Loucy (cell line): ENCODE data around the gene SYT2.

Experiments
- EZH2phosphoT487 ChIP-seq: fragments of 200-600 bp; IDR thresholded peaks from 2 replicates; pipeline ENCODE4 v1.6.1; 2018; ENCODE audit warnings: antibody characterized with exemption, mild to moderate bottlenecking, moderate library complexity, borderline replicate concordance
- TF ChIP-seq, protein P1 (sequence below): fragments of 200-600 bp; sonication (generic); conservative IDR thresholded peaks from 2 replicates; pipeline ENCODE4 v1.5.1; 2014; ENCODE audit warnings: mild to moderate bottlenecking, antibody characterized with exemption, low read length

DNA sequence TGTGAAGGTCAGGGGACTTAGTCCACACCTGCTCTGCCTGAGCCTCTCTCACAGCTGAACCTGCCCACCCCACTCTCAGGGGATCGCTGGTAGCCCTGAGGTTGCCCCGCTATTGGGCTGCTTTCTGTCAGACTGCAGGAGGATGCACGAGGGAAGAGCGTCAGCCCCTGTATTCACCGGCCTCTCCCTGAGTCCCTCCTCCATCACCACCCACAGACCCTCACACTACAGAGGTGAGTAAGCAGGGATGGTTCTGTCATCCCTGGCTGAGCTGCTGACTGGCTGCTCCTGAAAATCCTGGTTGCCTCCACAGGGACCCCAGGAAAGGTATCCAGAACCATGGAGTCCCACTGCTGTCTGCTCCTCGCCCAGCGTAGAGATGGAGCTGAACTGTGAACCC lies 118.7 kb downstream of the SYT2 start:
- TF ChIP-seq, protein P1, sequence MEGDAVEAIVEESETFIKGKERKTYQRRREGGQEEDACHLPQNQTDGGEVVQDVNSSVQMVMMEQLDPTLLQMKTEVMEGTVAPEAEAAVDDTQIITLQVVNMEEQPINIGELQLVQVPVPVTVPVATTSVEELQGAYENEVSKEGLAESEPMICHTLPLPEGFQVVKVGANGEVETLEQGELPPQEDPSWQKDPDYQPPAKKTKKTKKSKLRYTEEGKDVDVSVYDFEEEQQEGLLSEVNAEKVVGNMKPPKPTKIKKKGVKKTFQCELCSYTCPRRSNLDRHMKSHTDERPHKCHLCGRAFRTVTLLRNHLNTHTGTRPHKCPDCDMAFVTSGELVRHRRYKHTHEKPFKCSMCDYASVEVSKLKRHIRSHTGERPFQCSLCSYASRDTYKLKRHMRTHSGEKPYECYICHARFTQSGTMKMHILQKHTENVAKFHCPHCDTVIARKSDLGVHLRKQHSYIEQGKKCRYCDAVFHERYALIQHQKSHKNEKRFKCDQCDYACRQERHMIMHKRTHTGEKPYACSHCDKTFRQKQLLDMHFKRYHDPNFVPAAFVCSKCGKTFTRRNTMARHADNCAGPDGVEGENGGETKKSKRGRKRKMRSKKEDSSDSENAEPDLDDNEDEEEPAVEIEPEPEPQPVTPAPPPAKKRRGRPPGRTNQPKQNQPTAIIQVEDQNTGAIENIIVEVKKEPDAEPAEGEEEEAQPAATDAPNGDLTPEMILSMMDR = no peak
- no peak for TF ChIP-seq EZH2phosphoT487
